GM06990 (cell line): ENCODE measurements around the gene RP2.

Source experiments
- DNase-seq: peaks from one replicate; pipeline ENCODE4 v3.0.0-alpha.2; 2011; ENCODE audit not compliant: insufficient read length; ENCODE audit errors: extremely low read depth
- H3K27me3 ChIP-seq: replicated peaks from 2 replicates; pipeline ENCODE4 v1.6.0; 2011; ENCODE audit warnings: low read length; ENCODE audit not compliant: control insufficient read depth, insufficient read depth
- H3K36me3 ChIP-seq: 2 replicates; pipeline ENCODE4 v1.5.1; 2011; ENCODE audit warnings: low read length; ENCODE audit not compliant: control insufficient read depth, insufficient read depth
- H3K4me3 ChIP-seq: replicated peaks from 2 replicates; pipeline ENCODE4 v1.5.1; 2011; ENCODE audit warnings: low read depth, mild to moderate bottlenecking, control low read depth, low read length
- CTCF ChIP-seq: IDR thresholded peaks from 2 replicates; pipeline ENCODE4 v1.5.1; 2011; ENCODE audit warnings: low read length, control low read depth, mild to moderate bottlenecking, inconsistent platforms; ENCODE audit not compliant: insufficient read depth, poor library complexity, severe bottlenecking

The RP2 gene

GRCh38 chrX:46850771-46851170 is 13.9 kb downstream of the RP2 start:
- no peak overlapping the region for H3K4me3 ChIP-seq
- no peaks in the 10 kb centered on the region for H3K27me3 ChIP-seq
- TF ChIP-seq CTCF, result no peak
- no peaks in the 10 kb centered on the region for H3K36me3 ChIP-seq
- no peak for DNase-seq

- H3K36me3 ChIP-seq, result no peaks in the 10 kb centered on the region
- H3K27me3 ChIP-seq, result no peaks in the 10 kb centered on the region
- no peak for DNase-seq
- no peak for TF ChIP-seq CTCF
- H3K4me3 ChIP-seq, result no peak overlapping the region
Observed at GRCh38 chrX:46856483-46856882, 19.6 kb downstream of the RP2 start.

GRCh38 chrX:46860557-46860956 is 23.7 kb downstream of the RP2 start:
- DNase-seq, result no peak
- H3K36me3 ChIP-seq, result no peaks in the 10 kb centered on the region
- no peak overlapping the region for H3K4me3 ChIP-seq
- no peaks in the 10 kb centered on the region for H3K27me3 ChIP-seq
- no peak for TF ChIP-seq CTCF

- TF ChIP-seq CTCF, result no peak
- Histone ChIP-seq H3K4me3 (no peak overlapping the region), H3K36me3 (no peaks in the 10 kb centered on the region), H3K27me3 (no peaks in the 10 kb centered on the region)
- no peak for DNase-seq
Observed at GRCh38 chrX:46863072-46863471, 26.2 kb downstream of the RP2 start.

- no peak for TF ChIP-seq CTCF
- Histone ChIP-seq H3K36me3 (no peaks in the 10 kb centered on the region), H3K27me3 (no peaks in the 10 kb centered on the region), H3K4me3 (no peak overlapping the region)
- no peak for DNase-seq
Observed at GRCh38 chrX:46864606-46865005, 27.8 kb downstream of the RP2 start.

- H3K27me3 ChIP-seq, result no peaks in the 10 kb centered on the region
- no peak overlapping the region for H3K4me3 ChIP-seq
- TF ChIP-seq CTCF, result no peak
- DNase-seq, result no peak
- no peaks in the 10 kb centered on the region for H3K36me3 ChIP-seq
Observed at GRCh38 chrX:46865281-46865680, 28.4 kb downstream of the RP2 start.
